T-helper 1 cell treated with Interleukin-12 subunit alpha and Interleukin-12 subunit beta and Interleukin-4 antibody, amounts not matched to agents 30 μg/mL and 1 μg/mL, for 36 hours (primary cell): ENCODE results near the gene ZBTB17.
"Not testable (repeated sequence)": the region's sequence is repeated elsewhere in the genome, so short reads cannot be mapped to it uniquely, and the experiment has no call there.

Experiments
- H3K27ac Mint-ChIP-seq: one replicate; pipeline ENCODE4 v1.8.0; 2021; ENCODE audit warnings: mild to moderate bottlenecking, mixed read lengths
- H3K27me3 Mint-ChIP-seq: one replicate; pipeline ENCODE4 v1.8.0; 2021; ENCODE audit warnings: low read depth, mixed read lengths
- H3K36me3 Mint-ChIP-seq: one replicate; pipeline ENCODE4 v1.8.0; 2021; ENCODE audit warnings: low read depth, mixed read lengths
- H3K4me1 Mint-ChIP-seq: one replicate; pipeline ENCODE4 v1.8.0; 2021; ENCODE audit warnings: low read depth, mixed read lengths
- H3K4me3 Mint-ChIP-seq: one replicate; pipeline ENCODE4 v1.8.0; 2021; ENCODE audit warnings: mild to moderate bottlenecking, moderate library complexity, mixed read lengths
- H3K9me3 Mint-ChIP-seq: one replicate; pipeline ENCODE4 v1.8.0; 2021; ENCODE audit warnings: mixed read lengths

Gene ZBTB17

GRCh38 chr1:15915991-15916390, 59.9 kb downstream of the ZBTB17 start:
- Mint-ChIP-seq H3K27ac (peak overlapping the region; percentile 68), H3K27me3 (no peaks in the 10 kb centered on the region), H3K36me3 (peaks cover 46% of the 10 kb centered on the region), H3K4me1 (peaks cover 25% of the 10 kb centered on the region), H3K4me3 (peak overlapping the region; percentile 73), H3K9me3 (no peaks in the 10 kb centered on the region)

DNA sequence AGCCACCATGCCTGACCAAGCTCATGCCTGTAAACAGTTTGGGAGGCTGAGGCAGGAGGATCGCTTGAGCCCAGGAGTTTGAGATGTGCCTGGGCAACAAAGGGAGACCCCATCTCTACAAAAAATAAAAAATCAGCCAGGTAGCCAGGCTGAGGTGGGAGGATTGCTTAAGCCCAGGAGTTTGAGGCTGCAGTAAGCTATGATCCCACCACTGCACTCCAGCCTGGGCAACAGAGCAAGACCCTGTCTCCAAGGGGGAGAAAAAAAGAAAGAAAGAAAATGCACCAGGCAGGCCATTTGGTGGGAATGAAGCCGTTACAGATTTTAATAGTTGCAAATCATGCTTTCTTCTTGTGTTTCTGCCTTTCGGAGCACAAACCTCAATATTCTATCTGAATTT, 62.3 kb downstream of the ZBTB17 start:
- Mint-ChIP-seq H3K4me1 (peaks cover 16% of the 10 kb centered on the region), H3K36me3 (peaks cover 42% of the 10 kb centered on the region)
- H3K9me3 Mint-ChIP-seq, H3K4me3 Mint-ChIP-seq, H3K27me3 Mint-ChIP-seq, H3K27ac Mint-ChIP-seq: not testable (repeated sequence)

- Mint-ChIP-seq H3K4me3 (no peak overlapping the region), H3K27ac (no peak overlapping the region), H3K4me1 (peaks cover 11% of the 10 kb centered on the region), H3K9me3 (no peaks in the 10 kb centered on the region), H3K36me3 (peaks cover 36% of the 10 kb centered on the region), H3K27me3 (no peaks in the 10 kb centered on the region)
Observed at GRCh38 chr1:15911927-15912326, 64.0 kb downstream of the ZBTB17 start.

DNA sequence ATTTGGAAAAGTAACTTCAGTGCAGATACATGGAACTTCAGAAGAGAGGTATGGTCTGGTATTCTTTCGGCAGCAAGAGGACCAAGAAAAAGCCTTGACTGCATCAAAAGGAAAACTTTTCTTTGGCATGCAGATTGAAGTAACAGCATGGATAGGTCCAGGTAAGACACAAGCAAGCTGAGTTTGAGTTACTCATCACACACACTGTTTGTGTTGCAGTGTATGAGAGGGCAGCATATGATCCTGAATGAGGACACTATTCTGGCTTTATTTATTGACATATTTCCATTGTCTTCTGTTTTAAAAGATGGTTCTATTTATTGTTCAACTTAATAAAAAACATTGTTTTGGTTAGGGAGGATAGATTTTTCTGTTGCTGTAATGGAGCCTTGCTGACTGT, 64.8 kb downstream of the ZBTB17 start:
- Mint-ChIP-seq H3K27me3 (no peaks in the 10 kb centered on the region), H3K9me3 (no peaks in the 10 kb centered on the region), H3K27ac (no peak overlapping the region), H3K36me3 (peaks cover 30% of the 10 kb centered on the region), H3K4me1 (peaks cover 6% of the 10 kb centered on the region), H3K4me3 (no peak overlapping the region)

DNA sequence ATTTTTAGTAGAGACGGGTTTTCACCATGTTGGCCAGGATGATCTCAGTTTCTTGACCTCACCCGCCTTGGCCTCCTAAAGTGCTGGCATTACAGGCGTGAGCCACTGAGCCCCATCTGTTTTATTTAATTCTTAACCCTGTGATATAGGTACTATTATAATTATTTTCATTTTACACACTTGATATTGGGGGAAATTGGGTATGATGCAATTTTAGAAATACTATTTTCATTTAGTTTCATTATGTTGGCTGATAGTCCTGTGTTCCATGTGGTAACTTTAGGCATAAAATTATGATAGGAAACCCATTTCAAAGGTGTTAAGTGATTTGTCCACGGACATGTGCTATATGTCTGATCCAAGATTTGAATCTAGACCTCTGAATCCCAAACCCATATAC, 67.3 kb downstream of the ZBTB17 start:
- Mint-ChIP-seq H3K27me3 (no peaks in the 10 kb centered on the region), H3K4me1 (peaks cover 3% of the 10 kb centered on the region), H3K27ac (no peak overlapping the region), H3K9me3 (no peaks in the 10 kb centered on the region), H3K36me3 (peaks cover 24% of the 10 kb centered on the region), H3K4me3 (no peak overlapping the region)

DNA sequence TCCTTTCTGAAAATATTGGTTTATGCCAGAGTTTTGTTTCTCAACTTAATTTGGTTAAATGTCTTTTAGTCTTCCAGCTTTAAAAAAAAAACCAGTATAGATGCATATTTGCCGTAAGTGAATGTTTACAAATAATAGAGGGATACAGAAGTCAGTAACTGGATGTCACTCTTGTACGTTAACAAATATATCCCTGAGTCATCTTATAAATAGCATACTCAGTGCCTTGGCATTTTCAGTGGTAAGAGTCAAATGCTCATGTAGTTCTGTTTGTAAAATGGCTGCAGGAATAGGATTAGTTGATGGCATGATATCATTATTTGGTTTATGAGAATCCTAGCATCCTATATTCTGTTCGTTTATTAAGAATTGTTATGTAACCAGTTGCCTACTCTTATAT, 73.0 kb downstream of the ZBTB17 start:
- no peak overlapping the region for H3K4me3 Mint-ChIP-seq
- H3K27me3 Mint-ChIP-seq = no peaks in the 10 kb centered on the region
- no peak overlapping the region for H3K27ac Mint-ChIP-seq
- peaks cover 12% of the 10 kb centered on the region for H3K36me3 Mint-ChIP-seq
- H3K4me1 Mint-ChIP-seq = peaks cover 16% of the 10 kb centered on the region
- no peaks in the 10 kb centered on the region for H3K9me3 Mint-ChIP-seq

GRCh38 chr1:15900662-15901279, 75.1 kb downstream of the ZBTB17 start:
- peaks cover 22% of the 10 kb centered on the region for H3K4me1 Mint-ChIP-seq
- H3K36me3 Mint-ChIP-seq = peaks cover 12% of the 10 kb centered on the region
- H3K4me3 Mint-ChIP-seq = no peak overlapping the region
- no peak overlapping the region for H3K27ac Mint-ChIP-seq
- no peaks in the 10 kb centered on the region for H3K9me3 Mint-ChIP-seq
- no peaks in the 10 kb centered on the region for H3K27me3 Mint-ChIP-seq

GRCh38 chr1:15899266-15899665, 76.6 kb downstream of the ZBTB17 start:
- Mint-ChIP-seq H3K4me1 (peaks cover 26% of the 10 kb centered on the region), H3K9me3 (no peaks in the 10 kb centered on the region), H3K36me3 (peaks cover 16% of the 10 kb centered on the region), H3K4me3 (no peak overlapping the region), H3K27me3 (no peaks in the 10 kb centered on the region), H3K27ac (no peak overlapping the region)

DNA sequence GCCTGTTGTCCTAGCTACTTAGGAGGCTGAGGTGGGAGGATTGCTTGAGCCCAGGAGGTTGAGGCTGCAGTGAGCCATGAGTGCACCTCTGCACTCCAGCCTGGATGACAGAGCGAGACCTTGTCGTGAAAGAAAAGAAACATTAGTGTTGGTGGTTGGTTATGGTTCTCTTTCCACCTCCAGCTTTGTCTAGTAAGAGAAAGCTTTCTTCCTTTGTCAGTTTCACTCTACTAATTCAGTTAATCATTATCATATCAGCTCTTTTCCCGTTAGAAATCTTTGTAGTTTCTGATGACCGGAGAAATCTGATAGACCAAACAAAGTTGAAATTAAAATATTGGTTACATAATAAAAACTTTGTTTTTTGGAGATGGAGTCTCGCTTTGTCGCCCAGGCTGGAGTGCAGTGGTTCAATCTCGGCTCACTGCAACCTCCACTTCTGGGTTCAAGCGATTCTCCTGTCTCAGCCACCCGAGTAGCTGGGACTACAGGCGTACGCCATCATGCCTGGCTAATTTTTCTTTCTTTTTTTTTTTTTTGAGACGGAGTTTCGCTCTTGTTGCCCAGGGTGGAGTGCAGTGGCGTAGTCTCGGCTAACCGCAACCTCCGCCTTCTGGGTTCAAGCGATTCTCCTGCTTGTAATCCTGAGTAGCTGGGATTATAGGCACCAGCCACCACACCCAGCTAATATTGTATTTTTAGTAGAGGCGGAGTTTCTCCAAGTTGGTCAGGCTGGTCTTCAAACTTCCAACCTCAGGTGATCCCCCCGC, 78.9 kb downstream of the ZBTB17 start:
- not testable (repeated sequence) for H3K9me3 Mint-ChIP-seq, H3K27me3 Mint-ChIP-seq, H3K27ac Mint-ChIP-seq, H3K4me3 Mint-ChIP-seq
- Mint-ChIP-seq H3K4me1 (peaks cover 27% of the 10 kb centered on the region), H3K36me3 (peaks cover 20% of the 10 kb centered on the region)

DNA sequence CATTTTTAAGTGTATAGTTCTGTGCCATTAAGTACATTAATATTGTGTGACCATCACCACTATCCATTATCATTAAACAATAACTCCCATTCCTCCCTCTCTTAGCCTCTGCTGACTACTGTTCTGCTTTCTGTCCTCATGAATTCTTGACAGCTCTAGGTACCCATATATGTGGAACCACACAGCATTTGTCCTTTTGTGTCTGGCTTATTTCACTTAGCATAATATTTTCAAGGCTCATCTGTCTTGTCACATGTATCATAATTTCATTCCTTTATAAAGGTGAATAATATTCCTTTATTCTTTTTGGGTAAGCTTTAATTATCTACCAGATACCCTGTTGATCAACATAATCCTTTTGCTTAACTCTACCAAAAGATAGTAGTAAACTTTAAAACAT, 80.7 kb downstream of the ZBTB17 start:
- H3K4me3 Mint-ChIP-seq = no peak overlapping the region
- H3K27ac Mint-ChIP-seq = no peak overlapping the region
- H3K4me1 Mint-ChIP-seq = peaks cover 21% of the 10 kb centered on the region
- H3K36me3 Mint-ChIP-seq = peaks cover 24% of the 10 kb centered on the region
- H3K27me3 Mint-ChIP-seq = no peaks in the 10 kb centered on the region
- no peaks in the 10 kb centered on the region for H3K9me3 Mint-ChIP-seq

- Mint-ChIP-seq H3K27ac (peak overlapping the region; percentile 70), H3K4me1 (peaks cover 16% of the 10 kb centered on the region)
Observed at GRCh38 chr1:15892857-15893599, 82.9 kb downstream of the ZBTB17 start.

More at GRCh38 chr1:15892857-15893599, 82.9 kb downstream of the ZBTB17 start:
- peaks cover 16% of the 10 kb centered on the region for H3K36me3 Mint-ChIP-seq
- H3K4me3 Mint-ChIP-seq, H3K27me3 Mint-ChIP-seq, H3K9me3 Mint-ChIP-seq: not testable (repeated sequence)
